HEK293 (cell line): ENCODE measurements around the gene PARP6.

Experiments used
- KLF10 ChIP-seq: fragments of 450-650 bp; IDR thresholded peaks from 2 replicates; pipeline ENCODE4 v1.5.1; 2018; ENCODE audit warnings: missing biosample characterization, mild to moderate bottlenecking, missing genetic modification characterization
- SP2 ChIP-seq: fragments of 450-650 bp; formaldehyde crosslinking; IDR thresholded peaks from 2 replicates; pipeline ENCODE4 v1.5.1; 2016; ENCODE audit warnings: missing biosample characterization, missing genetic modification characterization
- YY1 ChIP-seq: fragments of 450-650 bp; formaldehyde crosslinking; IDR thresholded peaks from 2 replicates; pipeline ENCODE4 v1.5.1; 2018; ENCODE audit warnings: missing biosample characterization, missing genetic modification characterization
- ZEB2 ChIP-seq: fragments of 450-650 bp; formaldehyde crosslinking; IDR thresholded peaks from 2 replicates; pipeline ENCODE4 v1.5.1; 2016; ENCODE audit warnings: missing biosample characterization, missing genetic modification characterization
- ZFP3 ChIP-seq: fragments of 450-650 bp; formaldehyde crosslinking; IDR thresholded peaks from 2 replicates; pipeline ENCODE4 v1.5.1; 2016; ENCODE audit warnings: low read depth, missing biosample characterization, missing genetic modification characterization
- ZNF354C ChIP-seq: fragments of 450-650 bp; formaldehyde crosslinking; IDR thresholded peaks from 2 replicates; pipeline ENCODE4 v1.5.1; 2016; ENCODE audit warnings: missing biosample characterization, missing genetic modification characterization, low read depth, borderline replicate concordance
- ZNF530 ChIP-seq: fragments of 450-650 bp; formaldehyde crosslinking; IDR thresholded peaks from 2 replicates; pipeline ENCODE4 v1.5.1; 2016; ENCODE audit warnings: low read depth, missing biosample characterization, missing genetic modification characterization
- ZSCAN16 ChIP-seq: fragments of 450-650 bp; formaldehyde crosslinking; IDR thresholded peaks from 2 replicates; pipeline ENCODE4 v1.5.1; 2016; ENCODE audit warnings: missing biosample characterization, missing genetic modification characterization
- TF ChIP-seq, protein P1 (sequence below): fragments of 450-650 bp; formaldehyde crosslinking; IDR thresholded peaks from 2 replicates; pipeline ENCODE4 v1.5.1; 2016; ENCODE audit warnings: missing biosample characterization, missing genetic modification characterization
- TF ChIP-seq, protein P2 (sequence below): fragments of 450-650 bp; formaldehyde crosslinking; IDR thresholded peaks from 2 replicates; pipeline ENCODE4 v1.5.0; 2017; ENCODE audit warnings: missing biosample characterization, missing genetic modification characterization, borderline replicate concordance
- TF ChIP-seq, protein P3 (sequence below): fragments of 450-650 bp; formaldehyde crosslinking; IDR thresholded peaks from 2 replicates; pipeline ENCODE4 v1.5.1; 2016; ENCODE audit warnings: missing biosample characterization, missing genetic modification characterization
- TF ChIP-seq, protein P4 (sequence below): fragments of 450-650 bp; formaldehyde crosslinking; IDR thresholded peaks from 2 replicates; pipeline ENCODE4 v1.5.1; 2016; ENCODE audit warnings: missing biosample characterization, missing genetic modification characterization

DNA sequence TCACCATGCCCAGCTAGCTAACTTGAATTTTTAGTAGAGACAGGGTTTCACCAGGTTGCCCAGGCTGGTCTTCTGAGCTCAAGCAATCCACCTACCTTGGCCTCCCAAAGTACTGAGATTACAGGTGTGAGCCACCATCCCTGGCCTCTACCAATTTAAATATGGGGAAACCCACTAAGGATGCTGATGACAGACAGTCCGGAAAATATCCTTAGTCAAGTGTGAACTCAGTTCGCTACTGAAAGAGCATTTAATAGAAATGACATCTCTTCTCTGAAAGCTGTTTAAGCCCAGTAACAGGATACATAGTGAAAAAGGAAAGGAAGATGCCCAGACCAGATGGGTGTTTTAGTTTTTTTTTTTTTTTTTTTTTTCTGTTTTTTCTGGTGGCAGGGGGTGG lies 67.1 kb downstream of the PARP6 start:
- no peak for TF ChIP-seq ZEB2 (tag by site-specific recombination)
- TF ChIP-seq, protein P1, sequence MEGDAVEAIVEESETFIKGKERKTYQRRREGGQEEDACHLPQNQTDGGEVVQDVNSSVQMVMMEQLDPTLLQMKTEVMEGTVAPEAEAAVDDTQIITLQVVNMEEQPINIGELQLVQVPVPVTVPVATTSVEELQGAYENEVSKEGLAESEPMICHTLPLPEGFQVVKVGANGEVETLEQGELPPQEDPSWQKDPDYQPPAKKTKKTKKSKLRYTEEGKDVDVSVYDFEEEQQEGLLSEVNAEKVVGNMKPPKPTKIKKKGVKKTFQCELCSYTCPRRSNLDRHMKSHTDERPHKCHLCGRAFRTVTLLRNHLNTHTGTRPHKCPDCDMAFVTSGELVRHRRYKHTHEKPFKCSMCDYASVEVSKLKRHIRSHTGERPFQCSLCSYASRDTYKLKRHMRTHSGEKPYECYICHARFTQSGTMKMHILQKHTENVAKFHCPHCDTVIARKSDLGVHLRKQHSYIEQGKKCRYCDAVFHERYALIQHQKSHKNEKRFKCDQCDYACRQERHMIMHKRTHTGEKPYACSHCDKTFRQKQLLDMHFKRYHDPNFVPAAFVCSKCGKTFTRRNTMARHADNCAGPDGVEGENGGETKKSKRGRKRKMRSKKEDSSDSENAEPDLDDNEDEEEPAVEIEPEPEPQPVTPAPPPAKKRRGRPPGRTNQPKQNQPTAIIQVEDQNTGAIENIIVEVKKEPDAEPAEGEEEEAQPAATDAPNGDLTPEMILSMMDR (tag by site-specific recombination): no peak
- no peak for TF ChIP-seq SP2 (tag by site-specific recombination)
- no peak for TF ChIP-seq ZNF530 (tag by site-specific recombination)
- no peak for TF ChIP-seq KLF10 (tag by site-specific recombination)
- TF ChIP-seq, protein P2, sequence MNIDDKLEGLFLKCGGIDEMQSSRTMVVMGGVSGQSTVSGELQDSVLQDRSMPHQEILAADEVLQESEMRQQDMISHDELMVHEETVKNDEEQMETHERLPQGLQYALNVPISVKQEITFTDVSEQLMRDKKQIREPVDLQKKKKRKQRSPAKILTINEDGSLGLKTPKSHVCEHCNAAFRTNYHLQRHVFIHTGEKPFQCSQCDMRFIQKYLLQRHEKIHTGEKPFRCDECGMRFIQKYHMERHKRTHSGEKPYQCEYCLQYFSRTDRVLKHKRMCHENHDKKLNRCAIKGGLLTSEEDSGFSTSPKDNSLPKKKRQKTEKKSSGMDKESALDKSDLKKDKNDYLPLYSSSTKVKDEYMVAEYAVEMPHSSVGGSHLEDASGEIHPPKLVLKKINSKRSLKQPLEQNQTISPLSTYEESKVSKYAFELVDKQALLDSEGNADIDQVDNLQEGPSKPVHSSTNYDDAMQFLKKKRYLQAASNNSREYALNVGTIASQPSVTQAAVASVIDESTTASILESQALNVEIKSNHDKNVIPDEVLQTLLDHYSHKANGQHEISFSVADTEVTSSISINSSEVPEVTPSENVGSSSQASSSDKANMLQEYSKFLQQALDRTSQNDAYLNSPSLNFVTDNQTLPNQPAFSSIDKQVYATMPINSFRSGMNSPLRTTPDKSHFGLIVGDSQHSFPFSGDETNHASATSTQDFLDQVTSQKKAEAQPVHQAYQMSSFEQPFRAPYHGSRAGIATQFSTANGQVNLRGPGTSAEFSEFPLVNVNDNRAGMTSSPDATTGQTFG (tag by site-specific recombination): no peak
- TF ChIP-seq, protein P3, sequence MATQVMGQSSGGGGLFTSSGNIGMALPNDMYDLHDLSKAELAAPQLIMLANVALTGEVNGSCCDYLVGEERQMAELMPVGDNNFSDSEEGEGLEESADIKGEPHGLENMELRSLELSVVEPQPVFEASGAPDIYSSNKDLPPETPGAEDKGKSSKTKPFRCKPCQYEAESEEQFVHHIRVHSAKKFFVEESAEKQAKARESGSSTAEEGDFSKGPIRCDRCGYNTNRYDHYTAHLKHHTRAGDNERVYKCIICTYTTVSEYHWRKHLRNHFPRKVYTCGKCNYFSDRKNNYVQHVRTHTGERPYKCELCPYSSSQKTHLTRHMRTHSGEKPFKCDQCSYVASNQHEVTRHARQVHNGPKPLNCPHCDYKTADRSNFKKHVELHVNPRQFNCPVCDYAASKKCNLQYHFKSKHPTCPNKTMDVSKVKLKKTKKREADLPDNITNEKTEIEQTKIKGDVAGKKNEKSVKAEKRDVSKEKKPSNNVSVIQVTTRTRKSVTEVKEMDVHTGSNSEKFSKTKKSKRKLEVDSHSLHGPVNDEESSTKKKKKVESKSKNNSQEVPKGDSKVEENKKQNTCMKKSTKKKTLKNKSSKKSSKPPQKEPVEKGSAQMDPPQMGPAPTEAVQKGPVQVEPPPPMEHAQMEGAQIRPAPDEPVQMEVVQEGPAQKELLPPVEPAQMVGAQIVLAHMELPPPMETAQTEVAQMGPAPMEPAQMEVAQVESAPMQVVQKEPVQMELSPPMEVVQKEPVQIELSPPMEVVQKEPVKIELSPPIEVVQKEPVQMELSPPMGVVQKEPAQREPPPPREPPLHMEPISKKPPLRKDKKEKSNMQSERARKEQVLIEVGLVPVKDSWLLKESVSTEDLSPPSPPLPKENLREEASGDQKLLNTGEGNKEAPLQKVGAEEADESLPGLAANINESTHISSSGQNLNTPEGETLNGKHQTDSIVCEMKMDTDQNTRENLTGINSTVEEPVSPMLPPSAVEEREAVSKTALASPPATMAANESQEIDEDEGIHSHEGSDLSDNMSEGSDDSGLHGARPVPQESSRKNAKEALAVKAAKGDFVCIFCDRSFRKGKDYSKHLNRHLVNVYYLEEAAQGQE (tag by site-specific recombination): no peak
- TF ChIP-seq ZFP3: no peak
- no peak for TF ChIP-seq ZSCAN16 (tag by site-specific recombination)
- TF ChIP-seq YY1: no peak
- no peak for TF ChIP-seq ZNF354C
- TF ChIP-seq, protein P4, sequence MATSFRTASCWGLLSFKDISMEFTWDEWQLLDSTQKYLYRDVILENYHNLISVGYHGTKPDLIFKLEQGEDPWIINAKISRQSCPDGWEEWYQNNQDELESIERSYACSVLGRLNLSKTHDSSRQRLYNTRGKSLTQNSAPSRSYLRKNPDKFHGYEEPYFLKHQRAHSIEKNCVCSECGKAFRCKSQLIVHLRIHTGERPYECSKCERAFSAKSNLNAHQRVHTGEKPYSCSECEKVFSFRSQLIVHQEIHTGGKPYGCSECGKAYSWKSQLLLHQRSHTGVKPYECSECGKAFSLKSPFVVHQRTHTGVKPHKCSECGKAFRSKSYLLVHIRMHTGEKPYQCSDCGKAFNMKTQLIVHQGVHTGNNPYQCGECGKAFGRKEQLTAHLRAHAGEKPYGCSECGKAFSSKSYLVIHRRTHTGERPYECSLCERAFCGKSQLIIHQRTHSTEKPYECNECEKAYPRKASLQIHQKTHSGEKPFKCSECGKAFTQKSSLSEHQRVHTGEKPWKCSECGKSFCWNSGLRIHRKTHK (tag by site-specific recombination): no peak
